Breast epithelium (tissue), 4 donors: ENCODE data around the gene GPR39. TPM values are rescaled to one million over a fixed set of nuclear protein-coding genes. Genes with fewer than 3 reads are reported as not detected.

Experiments
- DNase-seq, 2 donors: peaks; one replicate each; pipeline ENCODE4 v3.0.0-alpha.2; 2019; ENCODE audit warnings: low spot score in 2 of 2
- H3K27ac ChIP-seq, 2 donors: fragments of 200-600 bp; sonication (generic) in 1 of 2; one replicate each; pipeline ENCODE4 v1.5.1; 2016 to 2019; ENCODE audit warnings: mild to moderate bottlenecking in 1 of 2
- H3K27me3 ChIP-seq, 2 donors: fragments of 200-600 bp; sonication (generic) in 1 of 2; one replicate each; pipeline versions ENCODE4 v1.5.1 to v1.6.0; 2017 to 2019; ENCODE audit warnings: control low read depth in 1 of 2, mild to moderate bottlenecking in 1 of 2
- H3K36me3 ChIP-seq: fragments of 200-600 bp; one replicate; pipeline ENCODE4 v1.5.1; 2019
- H3K4me1 ChIP-seq, 2 donors: fragments of 200-600 bp; sonication (generic); one replicate each; pipeline ENCODE4 v1.5.1; 2016 to 2019; ENCODE audit warnings: control low read depth in 1 of 2
- H3K4me3 ChIP-seq, 3 donors: fragments of 200-600 bp; sonication (generic); 1 replicate in 2 of 3; 2 replicates in 1 of 3; pipeline ENCODE4 v1.5.1; 2016 to 2019; ENCODE audit warnings: mild to moderate bottlenecking in 3 of 3, moderate library complexity in 2 of 3
- H3K9me3 ChIP-seq, 2 donors: fragments of 200-600 bp; sonication (generic) in 1 of 2; one replicate each; pipeline ENCODE4 v1.5.1; 2016 to 2019; ENCODE audit warnings: control low read depth in 1 of 2
- CTCF ChIP-seq, 3 donors: fragments of 450-650 bp; IDR thresholded peaks; one replicate each; pipeline ENCODE4 v1.5.1; 2016 to 2017; ENCODE audit warnings: antibody characterized with exemption in 3 of 3, mild to moderate bottlenecking in 3 of 3, moderate library complexity in 3 of 3
- POLR2A ChIP-seq: fragments of 450-650 bp; IDR thresholded peaks from one replicate; pipeline ENCODE4 v1.6.1; 2016; ENCODE audit warnings: antibody characterized with exemption, mild to moderate bottlenecking, moderate library complexity
- POLR2AphosphoS5 ChIP-seq, 3 donors: sonication (generic); formaldehyde crosslinking; IDR thresholded peaks; one replicate each; pipeline ENCODE4 v1.6.1; 2017; ENCODE audit warnings: antibody characterized with exemption in 3 of 3
- intact Hi-C: fragments of 100-400 bp; cut with DNase I; formaldehyde crosslinking; loops from one replicate; pipeline ENCODE4 v1.15.1; 2023; ENCODE audit warnings: low total_unique reads
- total RNA-seq, 3 donors: library from RNA; depleted of rRNA; stranded (reverse); fragments of >200 nt; gene quantifications; one replicate each; pipeline ENCODE4 v1.1.0, GENCODE V29; 2016

GPR39 gene
- total RNA-seq, 3 donors from 2014 or later, result 0.16 to 10.4 (median 8.2) TPM

GRCh38 chr2:132442278-132442677 is 25.7 kb downstream of the GPR39 start:
- Histone ChIP-seq H3K36me3 (no peaks in the 10 kb centered on the region), H3K27me3 (no peaks in the 10 kb centered on the region), H3K27ac (no peak overlapping the region), H3K4me3 (no peak overlapping the region), H3K9me3 (no peaks in the 10 kb centered on the region), H3K4me1 (no peaks in the 10 kb centered on the region)
- no peak for DNase-seq
- no peak for TF ChIP-seq POLR2A
- intact Hi-C loops, result no loop called here

- intact Hi-C loops, result no loop called here
- TF ChIP-seq POLR2AphosphoS5 (IDR thresholded peaks at IDR 0.05) (no peak), POLR2A (no peak), CTCF (IDR thresholded peaks at IDR 0.05) (no peak)
- no peaks in the 10 kb centered on the region for H3K4me1 ChIP-seq
- no peak overlapping the region for H3K27ac ChIP-seq
- H3K36me3 ChIP-seq, result no peaks in the 10 kb centered on the region
- H3K9me3 ChIP-seq, result no peaks in the 10 kb centered on the region
- no peaks in the 10 kb centered on the region for H3K27me3 ChIP-seq
- no peak overlapping the region for H3K4me3 ChIP-seq
- no peak for DNase-seq
These were observed 26.5 kb downstream of the GPR39 start for GRCh38 chr2:132443106-132443505.

- H3K36me3 ChIP-seq, result no peaks in the 10 kb centered on the region
- no peak for DNase-seq
- no peak overlapping the region for H3K27ac ChIP-seq
- no peak overlapping the region for H3K4me3 ChIP-seq
- no peaks in the 10 kb centered on the region for H3K9me3 ChIP-seq
- intact Hi-C loops, result no loop called here
- H3K27me3 ChIP-seq, result no peaks in the 10 kb centered on the region
- TF ChIP-seq POLR2AphosphoS5 (IDR thresholded peaks at IDR 0.05) (no peak), CTCF (IDR thresholded peaks at IDR 0.05) (no peak), POLR2A (no peak)
- no peaks in the 10 kb centered on the region for H3K4me1 ChIP-seq
These were observed 29.8 kb downstream of the GPR39 start for GRCh38 chr2:132446444-132446843.

- DNase-seq, result no peak
- H3K4me3 ChIP-seq, result no peak overlapping the region
- H3K9me3 ChIP-seq, result peaks cover 0 to under 1% of the 10 kb centered on the region in 2 donors
- H3K27ac ChIP-seq, result no peak overlapping the region
- no peaks in the 10 kb centered on the region for H3K4me1 ChIP-seq
- intact Hi-C loops, result no loop called here
- H3K36me3 ChIP-seq, result no peaks in the 10 kb centered on the region
- no peaks in the 10 kb centered on the region for H3K27me3 ChIP-seq
- TF ChIP-seq POLR2AphosphoS5 (IDR thresholded peaks at IDR 0.05), result no peak
- no peak for TF ChIP-seq POLR2A
- TF ChIP-seq CTCF (IDR thresholded peaks at IDR 0.05), result no peak
These were observed 31.7 kb downstream of the GPR39 start for GRCh38 chr2:132448331-132448730.

- Histone ChIP-seq H3K36me3 (no peaks in the 10 kb centered on the region), H3K9me3 (peaks cover 0 to 5% of the 10 kb centered on the region in 2 donors), H3K27ac (no peak overlapping the region), H3K4me1 (no peaks in the 10 kb centered on the region), H3K4me3 (no peak overlapping the region), H3K27me3 (no peaks in the 10 kb centered on the region)
- no peak for TF ChIP-seq POLR2A
- TF ChIP-seq CTCF (IDR thresholded peaks at IDR 0.05), result peak in 2 of 3 donors; percentile 25 to 26
- TF ChIP-seq POLR2AphosphoS5 (IDR thresholded peaks at IDR 0.05), result no peak
- no peak for DNase-seq
- intact Hi-C loops, result no loop called here
These were observed 32.2 kb downstream of the GPR39 start for GRCh38 chr2:132448771-132449170.

- Histone ChIP-seq H3K36me3 (no peaks in the 10 kb centered on the region), H3K27ac (no peak overlapping the region), H3K9me3 (peaks cover 0 to 10% of the 10 kb centered on the region in 2 donors), H3K27me3 (no peaks in the 10 kb centered on the region), H3K4me1 (no peaks in the 10 kb centered on the region), H3K4me3 (no peak overlapping the region)
- DNase-seq, result no peak
- TF ChIP-seq POLR2A (no peak), CTCF (IDR thresholded peaks at IDR 0.05) (no peak), POLR2AphosphoS5 (IDR thresholded peaks at IDR 0.05) (no peak)
- intact Hi-C loops, result no loop called here
These were observed 33.3 kb downstream of the GPR39 start for GRCh38 chr2:132449868-132450267.
